ENCODE data around the gene SIGLEC11.

DNA sequence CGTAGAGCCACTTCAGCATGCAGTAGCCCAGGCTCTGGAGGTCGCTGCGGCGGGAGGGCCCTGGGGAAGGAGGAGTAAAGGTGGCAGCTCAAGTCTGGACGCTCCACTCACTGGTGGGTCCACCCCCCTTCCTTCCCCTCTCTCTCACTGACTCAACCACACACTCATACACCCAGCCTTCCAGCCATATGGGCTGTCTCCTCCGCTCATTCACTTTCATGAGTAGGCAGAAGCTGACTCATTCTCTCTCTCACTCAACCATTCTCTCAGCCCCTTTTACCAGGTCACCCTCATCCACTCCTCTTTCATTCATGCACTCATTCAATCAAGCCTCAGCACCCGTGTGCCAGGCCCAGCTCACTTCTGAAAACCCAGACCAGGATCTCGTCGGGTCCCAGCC, 27.5 kb upstream of the SIGLEC11 start:
- TF ChIP-seq POLR2A (IDR thresholded peaks at IDR 0.05), result no peak
- TF ChIP-seq, protein P1, sequence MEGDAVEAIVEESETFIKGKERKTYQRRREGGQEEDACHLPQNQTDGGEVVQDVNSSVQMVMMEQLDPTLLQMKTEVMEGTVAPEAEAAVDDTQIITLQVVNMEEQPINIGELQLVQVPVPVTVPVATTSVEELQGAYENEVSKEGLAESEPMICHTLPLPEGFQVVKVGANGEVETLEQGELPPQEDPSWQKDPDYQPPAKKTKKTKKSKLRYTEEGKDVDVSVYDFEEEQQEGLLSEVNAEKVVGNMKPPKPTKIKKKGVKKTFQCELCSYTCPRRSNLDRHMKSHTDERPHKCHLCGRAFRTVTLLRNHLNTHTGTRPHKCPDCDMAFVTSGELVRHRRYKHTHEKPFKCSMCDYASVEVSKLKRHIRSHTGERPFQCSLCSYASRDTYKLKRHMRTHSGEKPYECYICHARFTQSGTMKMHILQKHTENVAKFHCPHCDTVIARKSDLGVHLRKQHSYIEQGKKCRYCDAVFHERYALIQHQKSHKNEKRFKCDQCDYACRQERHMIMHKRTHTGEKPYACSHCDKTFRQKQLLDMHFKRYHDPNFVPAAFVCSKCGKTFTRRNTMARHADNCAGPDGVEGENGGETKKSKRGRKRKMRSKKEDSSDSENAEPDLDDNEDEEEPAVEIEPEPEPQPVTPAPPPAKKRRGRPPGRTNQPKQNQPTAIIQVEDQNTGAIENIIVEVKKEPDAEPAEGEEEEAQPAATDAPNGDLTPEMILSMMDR (IDR thresholded peaks at IDR 0.05), result no peak

All from heart left ventricle (tissue), 13 donors.